Nephron progenitor cell (in vitro differentiated cells): ENCODE data around the gene DNAH1.

Experiments
- DNase-seq: peaks from one replicate; pipeline ENCODE4 v3.0.0; 2021
- H3K27ac Mint-ChIP-seq: 2 replicates; pipeline ENCODE4 v1.8.0; 2021; ENCODE audit warnings: mild to moderate bottlenecking, moderate library complexity, mixed read lengths
- H3K27me3 Mint-ChIP-seq: 2 replicates; pipeline ENCODE4 v1.8.0; 2021; ENCODE audit warnings: mild to moderate bottlenecking, low read depth, mixed read lengths; ENCODE audit not compliant: poor library complexity
- H3K36me3 Mint-ChIP-seq: 2 replicates; pipeline ENCODE4 v1.8.0; 2021; ENCODE audit warnings: low read depth, mixed read lengths
- H3K4me1 Mint-ChIP-seq: 2 replicates; pipeline ENCODE4 v1.8.0; 2021; ENCODE audit warnings: mixed read lengths
- H3K4me3 Mint-ChIP-seq: 2 replicates; pipeline ENCODE4 v1.8.0; 2021; ENCODE audit warnings: mild to moderate bottlenecking, moderate library complexity, mixed read lengths
- H3K9me3 Mint-ChIP-seq: 2 replicates; pipeline ENCODE4 v1.8.0; 2021; ENCODE audit warnings: mild to moderate bottlenecking, moderate library complexity, mixed read lengths
- TF ChIP-seq, protein P1 (sequence below): fragments of 200-600 bp; sonication (generic); IDR thresholded peaks from 2 replicates; pipeline ENCODE4 v1.5.0; 2021; ENCODE audit warnings: antibody characterized with exemption

Gene DNAH1

DNA sequence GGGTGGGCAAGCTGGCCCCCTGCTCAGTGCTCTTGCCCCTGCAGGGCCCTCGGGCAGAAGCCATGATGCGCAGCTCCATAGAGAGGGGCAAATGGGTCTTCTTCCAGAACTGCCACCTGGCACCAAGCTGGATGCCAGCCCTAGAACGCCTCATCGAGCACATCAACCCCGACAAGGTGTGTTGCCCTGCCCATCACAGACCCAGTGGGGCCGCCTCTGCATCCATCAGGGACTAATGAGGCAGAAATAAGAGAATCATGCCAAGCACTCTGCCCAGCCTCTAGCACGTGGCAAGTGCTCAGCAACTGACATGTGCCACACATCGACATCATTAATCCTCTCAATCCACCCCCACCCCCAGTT lies 79.4 kb downstream of the DNAH1 start:
- Mint-ChIP-seq H3K27me3 (peaks cover 16% of the 10 kb centered on the region), H3K4me1 (no peaks in the 10 kb centered on the region), H3K36me3 (no peaks in the 10 kb centered on the region), H3K27ac (no peak overlapping the region), H3K4me3 (no peak overlapping the region), H3K9me3 (no peaks in the 10 kb centered on the region)
- TF ChIP-seq, protein P1, sequence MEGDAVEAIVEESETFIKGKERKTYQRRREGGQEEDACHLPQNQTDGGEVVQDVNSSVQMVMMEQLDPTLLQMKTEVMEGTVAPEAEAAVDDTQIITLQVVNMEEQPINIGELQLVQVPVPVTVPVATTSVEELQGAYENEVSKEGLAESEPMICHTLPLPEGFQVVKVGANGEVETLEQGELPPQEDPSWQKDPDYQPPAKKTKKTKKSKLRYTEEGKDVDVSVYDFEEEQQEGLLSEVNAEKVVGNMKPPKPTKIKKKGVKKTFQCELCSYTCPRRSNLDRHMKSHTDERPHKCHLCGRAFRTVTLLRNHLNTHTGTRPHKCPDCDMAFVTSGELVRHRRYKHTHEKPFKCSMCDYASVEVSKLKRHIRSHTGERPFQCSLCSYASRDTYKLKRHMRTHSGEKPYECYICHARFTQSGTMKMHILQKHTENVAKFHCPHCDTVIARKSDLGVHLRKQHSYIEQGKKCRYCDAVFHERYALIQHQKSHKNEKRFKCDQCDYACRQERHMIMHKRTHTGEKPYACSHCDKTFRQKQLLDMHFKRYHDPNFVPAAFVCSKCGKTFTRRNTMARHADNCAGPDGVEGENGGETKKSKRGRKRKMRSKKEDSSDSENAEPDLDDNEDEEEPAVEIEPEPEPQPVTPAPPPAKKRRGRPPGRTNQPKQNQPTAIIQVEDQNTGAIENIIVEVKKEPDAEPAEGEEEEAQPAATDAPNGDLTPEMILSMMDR, result no peak
- DNase-seq, result no peak

DNA sequence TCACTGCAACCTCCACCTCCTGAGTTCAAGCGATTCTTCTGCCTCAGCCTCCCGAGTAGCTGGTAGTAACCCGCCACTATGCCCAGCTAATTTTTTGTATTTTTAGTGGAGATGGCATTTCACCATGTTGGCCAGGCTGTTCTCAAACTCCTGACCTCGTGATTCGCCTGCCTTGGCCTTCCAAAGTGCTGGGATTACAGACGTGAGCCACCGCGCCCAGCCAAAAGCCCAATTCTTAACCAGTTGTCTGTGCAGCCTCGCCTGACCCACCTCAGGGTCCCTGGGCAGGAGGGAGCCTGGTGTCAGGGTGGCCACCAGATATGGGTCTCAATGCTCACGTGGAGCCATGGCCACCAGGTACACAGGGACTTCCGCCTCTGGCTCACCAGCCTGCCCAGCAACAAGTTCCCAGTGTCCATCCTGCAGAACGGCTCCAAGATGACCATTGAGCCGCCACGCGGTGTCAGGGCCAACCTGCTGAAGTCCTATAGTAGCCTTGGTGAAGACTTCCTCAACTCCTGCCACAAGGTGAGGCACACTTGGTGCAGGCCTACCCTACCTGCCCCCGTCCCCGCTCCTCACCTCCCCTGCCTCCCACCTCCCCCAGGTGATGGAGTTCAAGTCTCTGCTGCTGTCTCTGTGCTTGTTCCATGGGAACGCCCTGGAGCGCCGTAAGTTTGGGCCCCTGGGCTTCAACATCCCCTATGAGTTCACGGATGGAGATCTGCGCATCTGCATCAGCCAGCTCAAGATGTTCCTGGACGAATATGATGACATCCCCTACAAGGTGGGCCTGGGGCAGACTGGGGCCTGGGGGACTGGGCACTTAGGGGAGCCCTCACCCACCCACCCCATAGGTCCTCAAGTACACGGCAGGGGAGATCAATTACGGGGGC lies 80.1 kb downstream of the DNAH1 start:
- Mint-ChIP-seq H3K9me3 (no peaks in the 10 kb centered on the region), H3K4me3 (no peak overlapping the region), H3K36me3 (no peaks in the 10 kb centered on the region), H3K27me3 (peaks cover 16% of the 10 kb centered on the region), H3K27ac (no peak overlapping the region), H3K4me1 (no peaks in the 10 kb centered on the region)
- no peak for DNase-seq
- TF ChIP-seq, protein P1, result no peak

DNA sequence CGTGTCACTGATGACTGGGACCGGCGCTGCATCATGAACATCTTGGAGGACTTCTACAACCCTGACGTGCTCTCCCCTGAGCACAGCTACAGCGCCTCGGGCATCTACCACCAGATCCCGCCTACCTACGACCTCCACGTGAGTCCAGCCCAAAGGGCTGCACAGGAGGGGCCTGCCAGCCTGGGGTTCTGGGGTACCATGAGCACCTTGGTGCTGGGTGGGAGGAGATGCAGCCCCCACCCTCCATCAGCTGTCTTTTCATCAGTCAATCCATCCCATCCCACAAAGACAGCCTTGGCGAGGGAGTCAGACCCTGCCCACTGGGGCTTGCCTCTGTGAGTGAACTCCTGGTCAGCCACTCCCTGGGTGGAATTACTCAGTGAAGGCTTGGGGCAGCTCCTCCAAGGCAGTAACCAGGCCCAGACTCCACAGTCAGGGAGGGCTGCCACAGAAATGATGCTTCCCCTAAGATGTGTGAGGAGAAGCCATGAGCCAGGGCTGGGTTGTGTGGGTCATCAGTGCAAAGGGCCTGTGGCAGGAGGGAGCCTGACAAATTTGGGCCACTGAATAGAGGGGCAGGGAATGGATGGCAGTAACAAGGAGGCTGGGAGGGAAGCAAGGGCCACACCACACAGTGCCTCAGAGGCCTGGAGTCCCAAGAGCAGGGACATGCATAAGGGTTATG lies 80.9 kb downstream of the DNAH1 start:
- Mint-ChIP-seq H3K27ac (no peak overlapping the region), H3K9me3 (no peaks in the 10 kb centered on the region), H3K4me1 (no peaks in the 10 kb centered on the region), H3K36me3 (no peaks in the 10 kb centered on the region), H3K27me3 (peaks cover 14% of the 10 kb centered on the region), H3K4me3 (no peak overlapping the region)
- TF ChIP-seq, protein P1, result no peak
- no peak for DNase-seq

DNA sequence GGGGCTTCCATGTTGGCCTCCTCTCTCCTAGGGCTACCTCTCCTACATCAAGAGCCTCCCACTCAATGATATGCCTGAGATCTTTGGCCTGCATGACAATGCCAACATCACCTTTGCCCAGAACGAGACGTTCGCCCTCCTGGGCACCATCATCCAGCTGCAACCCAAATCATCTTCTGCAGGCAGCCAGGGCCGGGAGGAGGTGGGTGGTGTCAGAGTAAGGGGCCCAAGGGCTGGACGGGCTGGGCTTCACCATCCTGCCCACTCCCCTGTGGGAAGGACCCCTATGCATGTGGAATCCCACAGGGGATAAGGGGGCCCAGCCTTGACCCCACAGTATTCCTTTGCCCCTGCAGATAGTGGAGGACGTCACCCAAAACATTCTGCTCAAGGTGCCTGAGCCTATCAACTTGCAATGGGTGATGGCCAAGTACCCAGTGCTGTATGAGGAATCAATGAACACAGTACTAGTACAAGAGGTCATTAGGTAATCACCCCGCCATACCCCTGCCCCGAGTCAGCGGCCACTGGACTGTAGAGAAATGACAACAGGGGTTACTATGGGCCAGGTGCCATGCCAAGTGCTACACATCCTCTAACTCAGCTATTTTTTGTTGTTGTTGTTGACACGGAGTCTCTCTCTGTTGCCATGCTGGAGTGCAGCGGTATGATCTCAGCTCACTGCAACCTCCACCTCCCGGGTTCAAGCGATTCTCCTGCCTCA lies 81.7 kb downstream of the DNAH1 start:
- TF ChIP-seq, protein P1, result no peak
- Mint-ChIP-seq H3K27ac (no peak overlapping the region), H3K36me3 (peaks cover 6% of the 10 kb centered on the region), H3K4me3 (no peak overlapping the region), H3K27me3 (peaks cover 13% of the 10 kb centered on the region), H3K9me3 (no peaks in the 10 kb centered on the region), H3K4me1 (no peaks in the 10 kb centered on the region)
- DNase-seq, result no peak

DNA sequence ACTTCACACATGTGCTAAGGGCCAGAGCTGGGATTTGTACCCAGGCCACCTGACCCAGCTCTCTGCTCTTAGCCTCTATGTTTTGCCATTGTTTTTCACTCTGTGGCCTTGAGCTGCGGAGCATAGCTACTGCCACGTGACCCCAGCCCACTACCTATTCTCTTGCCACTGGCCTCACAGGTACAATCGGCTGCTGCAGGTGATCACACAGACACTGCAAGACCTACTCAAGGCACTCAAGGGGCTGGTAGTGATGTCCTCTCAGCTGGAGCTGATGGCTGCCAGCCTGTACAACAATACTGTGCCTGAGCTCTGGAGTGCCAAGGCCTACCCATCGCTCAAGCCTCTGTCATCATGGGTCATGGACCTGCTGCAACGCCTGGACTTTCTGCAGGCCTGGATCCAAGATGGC lies 82.6 kb downstream of the DNAH1 start:
- no peak for DNase-seq
- TF ChIP-seq, protein P1, result no peak

More for the DNA sequence above, 82.6 kb downstream of the DNAH1 start:
- Mint-ChIP-seq H3K36me3 (peaks cover 11% of the 10 kb centered on the region), H3K9me3 (no peaks in the 10 kb centered on the region), H3K4me1 (no peaks in the 10 kb centered on the region), H3K4me3 (no peak overlapping the region), H3K27ac (no peak overlapping the region), H3K27me3 (peaks cover 7% of the 10 kb centered on the region)
